Measurements from ENCODE around the gene ZEB2. TPM values are rescaled to one million over a fixed set of nuclear protein-coding genes. Genes with fewer than 3 reads are reported as not detected.

The ZEB2 gene
- 72.9 and 106 TPM in 2 replicates for total RNA-seq (ENCODE audit: low replicate concordance)

GRCh38 chr2:144519934-144520731 is at the start of gene ZEB2:
ZEB2 (minus strand) TSS chr2:144520119; CDS start chr2:144517350, 2,769 bp downstream.
- Histone ChIP-seq H3K27ac (peak within 1 kb of the TSS; percentile 42), H3K4me1 (peaks cover 30% of the 10 kb centered on the region), H4K20me1 (ENCODE audit: low read depth) (no peaks in the 10 kb centered on the region), H3K9ac (peak within 1 kb of the TSS; percentile 62), H3K4me2 (peak within 1 kb of the TSS; percentile 96), H3K9me3 (ENCODE audit: low read depth) (no peaks in the 10 kb centered on the region), H3K36me3 (no peaks in the 10 kb centered on the region), H3K79me2 (ENCODE audit: low read depth) (peaks cover 49% of the 10 kb centered on the region), H3K27me3 (no peaks in the 10 kb centered on the region), H3K4me3 (peak within 1 kb of the TSS; percentile 75), H2AFZ (replicated peaks) (no peak within 1 kb of the TSS), H3F3A (ENCODE audit: low read depth) (peaks cover 63% of the 10 kb centered on the region)
- peak; percentile 89 for DNase-seq (ENCODE audit: low spot score)
- peaks cover 8% of the 10 kb centered on the region for H3K36me3 Mint-ChIP-seq
- H3K27me3 Mint-ChIP-seq (ENCODE audit: insufficient read depth, low read depth): peaks cover 3% of the 10 kb centered on the region
- H3K4me1 Mint-ChIP-seq: peaks cover 39% of the 10 kb centered on the region
- no peak within 1 kb of the TSS for H3K4me3 Mint-ChIP-seq
- H3K27ac Mint-ChIP-seq: peak within 1 kb of the TSS; percentile 72
- H3K9me3 Mint-ChIP-seq: peaks cover 2% of the 10 kb centered on the region
- no peak for TF ChIP-seq EZH2 (IDR thresholded peaks at IDR 0.05)
- peak; percentile 50 for TF ChIP-seq EZH2phosphoT487 (IDR thresholded peaks at IDR 0.05)
- TF ChIP-seq CTCF (IDR thresholded peaks at IDR 0.05): peak; percentile 64

GRCh38 chr2:144567745-144568144 is 47.8 kb upstream of the ZEB2 start:
- Mint-ChIP-seq H3K4me3 (peak overlapping the region; percentile 46), H3K9me3 (no peaks in the 10 kb centered on the region), H3K4me1 (peaks cover 39% of the 10 kb centered on the region), H3K27ac (peak overlapping the region; percentile 84), H3K27me3 (ENCODE audit: insufficient read depth, low read depth) (no peaks in the 10 kb centered on the region), H3K36me3 (no peaks in the 10 kb centered on the region)
- peaks cover 22% of the 10 kb centered on the region for H3F3A ChIP-seq (ENCODE audit: low read depth)
- no peaks in the 10 kb centered on the region for H3K36me3 ChIP-seq
- no peaks in the 10 kb centered on the region for H3K79me2 ChIP-seq (ENCODE audit: low read depth)
- peak overlapping the region; percentile 24 for H3K4me3 ChIP-seq
- DNase-seq (ENCODE audit: low spot score): peak; percentile 45
- H3K9me3 ChIP-seq (ENCODE audit: low read depth): no peaks in the 10 kb centered on the region
- peak overlapping the region; percentile 17 for H2AFZ ChIP-seq (replicated peaks)
- H4K20me1 ChIP-seq (ENCODE audit: low read depth): no peaks in the 10 kb centered on the region
- no peaks in the 10 kb centered on the region for H3K27me3 ChIP-seq
- peak overlapping the region; percentile 70 for H3K4me2 ChIP-seq
- peak overlapping the region; percentile 49 for H3K27ac ChIP-seq
- peaks cover 43% of the 10 kb centered on the region for H3K4me1 ChIP-seq
- TF ChIP-seq EZH2phosphoT487 (IDR thresholded peaks at IDR 0.05): no peak
- TF ChIP-seq EZH2 (IDR thresholded peaks at IDR 0.05): no peak
- TF ChIP-seq CTCF (IDR thresholded peaks at IDR 0.05): no peak
- H3K9ac ChIP-seq: no peak overlapping the region

GRCh38 chr2:144566448-144566847 is 46.5 kb upstream of the ZEB2 start:
- H3K4me3 ChIP-seq: no peak overlapping the region
- H3K4me1 Mint-ChIP-seq: peaks cover 33% of the 10 kb centered on the region
- peaks cover 2% of the 10 kb centered on the region for H3K27me3 Mint-ChIP-seq (ENCODE audit: insufficient read depth, low read depth)
- H3K4me2 ChIP-seq: no peak overlapping the region
- peaks cover 43% of the 10 kb centered on the region for H3K4me1 ChIP-seq
- H3K27ac ChIP-seq: no peak overlapping the region
- no peaks in the 10 kb centered on the region for H3K36me3 ChIP-seq
- no peak overlapping the region for H3K4me3 Mint-ChIP-seq
- H4K20me1 ChIP-seq (ENCODE audit: low read depth): no peaks in the 10 kb centered on the region
- no peak overlapping the region for H3K9ac ChIP-seq
- H3K79me2 ChIP-seq (ENCODE audit: low read depth): no peaks in the 10 kb centered on the region
- TF ChIP-seq EZH2 (IDR thresholded peaks at IDR 0.05) (no peak), EZH2phosphoT487 (IDR thresholded peaks at IDR 0.05) (no peak), CTCF (IDR thresholded peaks at IDR 0.05) (no peak)
- peak; percentile 17 for DNase-seq (ENCODE audit: low spot score)
- H2AFZ ChIP-seq (replicated peaks): no peak overlapping the region
- no peak overlapping the region for H3K27ac Mint-ChIP-seq
- no peaks in the 10 kb centered on the region for H3K9me3 Mint-ChIP-seq
- peaks cover 22% of the 10 kb centered on the region for H3F3A ChIP-seq (ENCODE audit: low read depth)
- no peaks in the 10 kb centered on the region for H3K36me3 Mint-ChIP-seq
- H3K9me3 ChIP-seq (ENCODE audit: low read depth): no peaks in the 10 kb centered on the region
- no peaks in the 10 kb centered on the region for H3K27me3 ChIP-seq
